AG08396 (cell line): Measurements from ENCODE around the gene MYL4.
"Not testable (repeated sequence)": the region's sequence is repeated elsewhere in the genome, so short reads cannot be mapped to it uniquely, and the experiment has no call there.

Experiments used
- DNase-seq: peaks from one replicate; pipeline ENCODE4 v3.0.0; 2012; ENCODE audit warnings: low spot score, mixed read lengths

Gene MYL4

DNA sequence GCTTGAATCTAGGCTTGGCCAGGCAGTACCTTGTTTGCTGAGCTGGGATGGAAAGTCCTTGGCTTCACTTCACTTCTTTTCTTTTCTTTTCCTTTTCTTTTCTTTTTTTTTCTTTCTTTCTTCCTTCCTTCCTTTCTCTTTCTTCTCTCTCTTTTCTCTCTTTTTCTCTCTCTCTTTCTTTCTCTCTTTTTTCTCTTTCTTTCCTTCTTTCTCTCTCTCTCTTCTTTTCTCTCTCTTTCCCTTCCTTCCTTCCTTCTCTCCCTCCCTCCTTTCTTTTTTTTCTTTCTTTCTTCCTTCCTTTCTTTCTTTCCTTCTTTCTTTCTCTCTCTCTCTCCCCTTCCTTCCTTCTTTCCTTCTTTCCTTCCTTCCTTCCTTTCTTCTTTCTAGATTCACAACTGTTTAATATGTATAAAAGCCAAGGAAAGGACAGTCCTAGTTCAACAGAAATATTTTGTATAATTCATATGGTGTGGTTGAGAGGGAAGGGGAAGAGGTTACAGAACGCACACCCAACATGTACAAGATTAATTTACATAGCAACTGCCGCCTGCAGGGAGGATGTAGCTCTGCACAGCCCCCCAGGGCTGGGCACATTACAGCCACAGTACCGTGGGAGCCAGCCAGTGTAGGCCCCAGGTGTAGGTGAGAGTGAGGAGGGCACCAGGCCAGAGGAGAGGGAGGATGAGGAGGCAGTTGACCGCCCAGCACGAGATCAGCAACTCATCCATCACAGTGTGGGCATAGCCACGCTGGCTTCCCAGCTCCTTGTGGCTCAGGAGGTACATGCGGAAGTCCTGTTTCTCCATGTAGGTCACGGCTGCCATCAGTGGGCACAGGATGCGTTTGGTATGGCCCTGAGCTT lies 34.8 kb downstream of the MYL4 start:
- no peak for DNase-seq

- DNase-seq = no peak
Measured at GRCh38 chr17:47244697-47245096, 35.5 kb downstream of the MYL4 start.

DNA sequence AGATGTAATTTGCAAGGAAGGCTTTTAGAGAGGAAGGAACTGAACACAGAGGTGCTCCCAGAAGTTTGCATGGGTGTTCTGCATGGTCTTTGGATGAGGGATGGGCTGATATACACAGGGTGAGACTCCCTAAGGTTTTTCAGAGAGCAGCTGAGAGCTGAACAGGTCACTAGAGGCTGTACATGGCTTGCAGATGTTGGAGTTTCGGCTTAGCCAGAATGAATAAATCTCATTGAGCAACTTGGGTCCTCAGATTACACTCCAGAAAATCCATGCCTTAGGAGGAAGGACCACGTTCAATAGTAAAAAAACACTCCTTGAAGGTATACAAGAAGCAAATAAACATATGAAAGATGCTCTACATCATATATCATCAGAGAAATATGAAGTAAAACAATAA lies 37.0 kb downstream of the MYL4 start:
- no peak for DNase-seq

DNA sequence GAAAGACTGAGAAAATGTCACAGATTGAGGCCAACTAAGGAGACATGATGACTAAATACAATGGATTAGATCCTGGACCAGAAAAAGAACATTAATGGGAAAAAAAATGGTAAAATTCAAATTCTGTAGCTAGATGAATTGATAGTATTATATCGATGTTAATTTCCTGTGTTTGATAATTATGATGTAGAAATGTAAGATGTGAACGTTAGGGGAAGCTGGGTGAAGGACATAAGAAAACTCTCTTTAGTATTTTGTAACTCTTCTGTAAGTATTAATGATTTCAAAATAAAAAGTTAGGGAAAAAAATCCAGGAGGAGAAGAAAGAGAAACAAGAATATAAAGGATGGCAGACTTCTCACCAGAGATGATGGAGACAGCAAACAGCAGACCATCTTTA lies 41.7 kb downstream of the MYL4 start:
- no peak for DNase-seq

- no peak for DNase-seq
Measured at GRCh38 chr17:47251421-47251940, 42.3 kb downstream of the MYL4 start.

DNA sequence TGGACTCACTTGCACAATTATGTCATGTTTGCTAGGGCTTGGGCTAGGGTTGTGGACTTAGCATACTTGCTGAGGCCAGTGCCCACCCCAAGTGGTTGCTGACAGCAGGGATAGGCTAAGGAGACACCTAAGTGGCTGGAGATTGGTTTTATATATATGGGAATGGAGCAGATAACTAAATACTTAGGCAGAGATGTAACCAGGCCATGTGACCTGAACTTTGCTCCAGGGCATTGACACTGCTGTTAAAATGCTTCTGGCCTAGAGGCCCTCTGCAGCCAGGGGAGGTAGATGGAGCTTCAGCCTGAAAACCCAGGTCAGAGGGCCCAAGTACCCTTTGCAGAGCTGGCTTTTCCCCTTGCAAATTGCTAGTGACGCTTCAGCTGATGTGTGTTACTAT lies 43.1 kb downstream of the MYL4 start:
- DNase-seq = no peak

DNA sequence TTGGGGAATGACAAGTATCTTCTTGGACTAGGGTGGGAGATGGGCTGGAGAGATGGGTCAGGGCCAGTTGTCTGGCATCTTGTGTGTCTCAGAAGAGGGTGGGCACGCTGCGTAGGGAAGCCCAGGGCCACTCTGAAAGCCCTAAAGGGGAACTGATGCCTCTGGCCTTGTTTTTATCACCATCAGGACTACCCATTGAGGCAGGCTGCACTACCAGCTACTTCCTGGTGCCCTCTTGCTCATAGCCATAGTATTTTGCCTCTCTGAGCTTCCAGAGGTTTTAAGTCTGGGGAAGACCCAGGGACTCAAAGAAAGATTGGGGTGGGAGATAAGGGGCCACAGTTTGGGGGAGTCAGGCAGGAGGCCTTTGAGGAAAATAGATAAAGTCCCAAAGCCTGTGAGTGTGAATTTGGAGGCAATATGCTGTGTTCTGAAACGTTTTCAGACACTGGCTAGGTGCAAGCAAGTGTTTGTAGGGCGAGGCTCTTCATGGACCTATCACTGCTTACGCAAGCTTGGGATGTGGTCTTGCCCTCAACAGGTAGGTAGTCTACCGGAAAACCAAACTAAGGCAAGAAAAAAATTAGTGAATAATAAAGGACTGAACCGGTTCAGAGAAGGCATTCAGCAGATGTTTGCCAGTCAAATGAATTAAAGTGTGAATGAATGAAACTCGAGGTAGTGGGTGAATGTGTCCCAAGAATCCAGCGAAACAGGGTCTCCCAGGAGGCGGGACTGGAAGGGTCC lies 43.8 kb downstream of the MYL4 start:
- DNase-seq = no peak

DNA sequence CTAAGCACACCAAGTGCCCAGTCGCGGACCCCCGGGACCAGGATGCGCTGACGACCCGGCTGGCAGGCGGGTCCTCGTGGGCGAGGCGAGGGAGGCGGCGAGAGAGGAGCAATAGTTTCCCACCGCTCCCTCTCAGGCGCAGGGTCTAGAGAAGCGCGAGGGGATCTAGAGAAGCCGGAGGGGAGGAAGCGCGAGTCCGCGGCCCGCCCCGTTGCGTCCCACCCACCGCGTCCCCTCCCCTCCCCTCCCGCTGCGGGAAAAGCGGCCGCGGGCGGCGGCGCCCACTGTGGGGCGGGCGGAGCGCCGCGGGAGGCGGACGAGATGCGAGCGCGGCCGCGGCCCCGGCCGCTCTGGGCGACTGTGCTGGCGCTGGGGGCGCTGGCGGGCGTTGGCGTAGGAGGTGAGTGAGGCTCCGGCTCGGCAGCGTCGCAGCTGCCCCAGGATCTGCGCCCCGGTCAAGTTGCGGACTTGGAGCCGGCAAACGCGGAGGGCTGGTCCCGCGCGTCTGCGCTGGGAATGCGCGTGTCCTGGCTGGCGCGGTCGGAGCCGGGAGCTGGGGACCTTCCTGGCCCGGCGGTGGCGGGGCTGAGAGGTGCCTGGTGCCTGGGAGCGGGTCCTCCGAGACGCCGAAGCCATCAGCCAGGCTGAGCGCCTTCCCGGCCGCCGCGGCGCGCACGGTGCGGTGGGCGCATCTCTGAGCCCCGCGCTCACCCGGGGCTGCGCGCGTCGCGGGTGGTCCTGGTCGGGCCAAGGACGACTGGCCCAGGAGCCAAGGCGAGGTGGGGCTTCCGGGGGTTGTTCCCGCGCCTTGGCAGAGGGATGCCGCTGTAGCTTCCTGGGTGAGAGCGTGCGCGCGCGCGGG lies 44.6 kb downstream of the MYL4 start, which contains the start of gene ITGB3:
Gene ITGB3 (plus strand): TSS at position 287 of the 862 bp plus-strand sequence. CDS start 35 bp downstream, at position 322.
- DNase-seq = peak; percentile 88

DNA sequence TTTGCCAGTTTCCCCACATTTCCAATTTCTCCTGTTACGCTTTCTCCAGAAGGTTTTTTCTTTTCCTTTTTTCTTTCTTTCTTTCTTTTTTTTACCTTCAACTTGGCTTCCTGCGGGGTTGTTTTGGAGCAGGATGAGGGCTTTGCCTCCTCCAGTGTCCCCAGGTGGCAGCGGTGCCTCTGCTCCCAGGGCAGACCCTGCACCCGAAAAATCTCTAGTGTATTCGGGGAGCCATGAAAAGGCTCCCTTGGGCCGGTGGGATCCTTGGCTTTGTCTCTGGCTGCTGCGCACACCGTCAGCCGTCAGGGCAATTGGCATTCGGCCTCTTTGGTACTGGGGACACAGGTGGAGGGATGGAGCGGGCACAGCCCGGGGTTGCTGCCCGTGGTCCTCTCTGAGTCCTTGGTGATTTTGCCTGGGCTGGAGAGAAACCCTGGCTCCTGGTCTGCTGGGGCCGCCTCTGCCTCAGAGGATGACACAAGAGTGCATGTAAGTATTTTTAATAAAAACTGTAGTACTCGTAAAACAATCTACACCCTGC lies 45.3 kb downstream of the MYL4 start:
- DNase-seq = no peak

GRCh38 chr17:47257651-47258339 lies 48.6 kb downstream of the MYL4 start:
- peak; percentile 53 for DNase-seq

- DNase-seq = no peak
Measured at GRCh38 chr17:47262586-47262985, 53.4 kb downstream of the MYL4 start.

DNA sequence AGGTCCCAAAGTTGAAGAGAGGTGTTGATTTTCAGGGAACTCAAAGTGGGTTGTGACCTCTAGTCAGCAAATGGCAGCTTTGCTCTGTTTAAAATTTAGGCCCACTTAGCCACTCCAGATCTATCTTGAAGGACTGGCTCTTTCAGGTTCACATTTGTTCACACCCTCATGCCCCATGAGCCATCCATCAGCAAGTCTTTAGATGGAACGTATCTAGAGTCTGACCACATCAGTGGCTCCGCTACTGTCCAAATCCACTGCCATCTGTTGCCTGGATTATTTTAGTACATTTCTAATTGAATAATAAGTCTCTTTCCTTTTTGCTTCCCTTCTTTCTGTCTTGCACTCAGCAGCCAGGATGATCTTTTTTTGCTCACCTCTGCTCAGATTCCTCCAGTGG lies 55.0 kb downstream of the MYL4 start:
- no peak for DNase-seq

GRCh38 chr17:47265983-47266541 lies 56.9 kb downstream of the MYL4 start:
- no peak for DNase-seq

DNA sequence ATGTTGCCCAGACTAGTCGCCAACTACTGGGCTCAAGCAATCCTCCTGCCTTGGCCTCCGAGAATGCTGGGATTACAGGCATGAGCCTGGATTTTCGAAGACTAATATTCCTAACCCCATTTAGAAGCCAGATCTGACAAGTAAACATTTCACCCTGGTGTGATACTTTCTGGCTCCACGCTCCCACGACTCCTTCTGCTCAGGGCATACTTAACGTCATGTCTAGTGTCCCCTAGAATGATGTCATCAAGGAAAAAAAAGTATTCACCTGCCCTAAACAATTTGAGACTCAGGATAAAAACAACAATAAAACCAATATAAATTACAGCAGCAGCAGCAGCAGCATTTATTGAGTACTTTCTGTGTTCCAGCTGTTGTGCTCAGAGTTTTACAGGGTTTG lies 57.6 kb downstream of the MYL4 start:
- DNase-seq = no peak

GRCh38 chr17:47267354-47267828 lies 58.2 kb downstream of the MYL4 start:
- peak; percentile 68 for DNase-seq

DNA sequence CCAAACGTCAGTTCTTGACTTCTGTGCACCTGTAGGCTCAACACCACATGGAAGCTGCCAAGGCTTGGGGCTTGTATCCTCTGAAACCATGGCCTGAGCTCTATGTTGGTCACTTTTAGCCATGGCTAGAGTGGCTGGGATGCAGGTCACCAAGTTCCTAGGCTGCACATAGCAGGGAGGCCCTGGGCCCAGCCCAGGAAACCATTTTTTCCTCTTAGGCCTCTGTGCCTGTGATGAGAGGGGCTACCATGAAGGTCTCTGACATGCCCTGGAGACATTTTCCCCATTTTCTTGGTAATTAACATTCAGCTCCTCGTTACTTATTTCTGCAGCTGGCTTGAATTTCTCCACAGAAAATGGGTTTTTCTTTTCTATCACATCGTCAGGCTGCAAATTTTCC lies 59.8 kb downstream of the MYL4 start:
- not testable (repeated sequence) for DNase-seq

- DNase-seq = not testable (repeated sequence)
Measured at GRCh38 chr17:47269561-47270280, 60.6 kb downstream of the MYL4 start.

GRCh38 chr17:47270946-47271705 lies 62.0 kb downstream of the MYL4 start:
- DNase-seq = no peak

DNA sequence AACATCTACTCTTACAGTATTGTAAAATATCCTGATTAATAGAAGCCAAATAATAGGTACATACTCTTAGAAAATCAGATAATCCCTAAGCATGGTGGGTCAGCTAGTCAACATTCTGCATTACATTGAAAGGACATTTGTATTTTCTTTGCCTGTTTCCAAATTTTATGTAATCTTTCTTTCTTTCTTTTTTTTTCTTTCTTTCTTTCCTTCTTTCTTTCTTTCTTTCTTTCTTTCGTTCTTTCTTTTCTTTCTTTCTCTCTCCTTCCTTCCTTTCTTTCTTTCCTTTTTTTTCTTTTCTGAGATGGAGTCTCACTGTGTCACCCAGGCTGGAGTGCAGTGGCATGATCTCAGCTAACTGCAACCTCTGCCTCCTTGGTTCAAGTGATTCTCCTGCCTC lies 63.3 kb downstream of the MYL4 start:
- DNase-seq = no peak
